GM19395 (cell line): ENCODE measurements around the gene FAM3C.
A peak's percentile ranks its signal among the peaks of the same experiment; 100 is the strongest.

Experiments
- ATAC-seq: cut with Tn5 transposase; IDR thresholded peaks from one replicate; pipeline ENCODE4 v1.9.1; 2021; ENCODE audit warnings: mild to moderate bottlenecking, moderate library complexity; ENCODE audit not compliant: unreplicated experiment

Gene FAM3C

DNA sequence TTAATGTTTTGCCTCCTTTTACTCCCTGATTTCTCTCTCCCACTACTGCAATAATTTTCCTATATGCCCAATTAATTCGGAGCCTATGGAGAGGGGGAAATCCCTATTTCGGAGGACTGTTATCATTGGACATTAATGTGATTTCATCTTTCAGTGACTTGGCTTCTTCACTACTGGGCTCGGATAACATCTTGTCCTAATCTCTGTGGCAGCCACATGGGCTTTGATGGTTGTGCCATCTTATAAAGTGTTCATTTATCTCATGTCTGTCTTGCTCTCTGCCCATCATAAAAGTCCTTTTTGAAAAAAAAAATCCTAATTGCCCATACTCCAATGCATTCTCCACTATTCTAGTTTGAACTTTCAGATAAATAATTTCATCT, 15.5 kb upstream of the FAM3C start:
- ATAC-seq: no peak

DNA sequence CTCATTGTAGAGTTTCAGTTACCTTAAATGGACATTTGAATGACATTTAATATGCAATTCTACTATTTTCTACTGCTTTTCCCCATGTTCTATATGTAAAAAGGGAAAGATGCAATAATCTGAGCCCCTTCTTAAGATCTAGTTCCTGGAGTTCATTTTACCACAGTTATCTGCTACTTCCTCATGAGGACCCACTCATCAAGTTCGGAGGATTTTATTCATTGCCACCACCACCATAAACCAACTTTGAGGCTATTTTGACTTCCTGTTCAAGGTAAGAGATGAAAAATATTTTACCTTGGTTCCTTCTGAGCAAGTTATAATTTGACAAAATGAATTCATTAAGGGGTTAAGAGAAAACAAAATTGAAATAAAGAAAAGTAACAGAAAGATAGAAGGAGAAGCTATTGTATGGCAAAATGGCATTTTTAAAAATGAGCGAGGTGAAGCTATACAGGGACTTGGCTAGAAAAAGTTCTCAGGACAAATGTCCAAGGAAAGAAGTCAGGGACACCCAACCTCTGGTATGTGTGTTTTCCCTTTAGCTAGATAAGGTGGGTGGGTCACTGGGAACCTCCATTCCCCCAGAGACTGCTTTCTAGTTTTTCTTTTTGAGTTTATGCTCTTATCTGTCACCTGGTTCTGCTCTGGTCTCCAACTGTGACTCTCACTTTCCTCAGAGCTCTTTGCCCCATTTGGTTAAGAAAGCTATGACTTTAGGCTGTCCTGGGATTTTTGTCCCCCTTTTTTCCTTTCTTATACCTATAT, 14.9 kb upstream of the FAM3C start:
- peak; percentile 69 for ATAC-seq

DNA sequence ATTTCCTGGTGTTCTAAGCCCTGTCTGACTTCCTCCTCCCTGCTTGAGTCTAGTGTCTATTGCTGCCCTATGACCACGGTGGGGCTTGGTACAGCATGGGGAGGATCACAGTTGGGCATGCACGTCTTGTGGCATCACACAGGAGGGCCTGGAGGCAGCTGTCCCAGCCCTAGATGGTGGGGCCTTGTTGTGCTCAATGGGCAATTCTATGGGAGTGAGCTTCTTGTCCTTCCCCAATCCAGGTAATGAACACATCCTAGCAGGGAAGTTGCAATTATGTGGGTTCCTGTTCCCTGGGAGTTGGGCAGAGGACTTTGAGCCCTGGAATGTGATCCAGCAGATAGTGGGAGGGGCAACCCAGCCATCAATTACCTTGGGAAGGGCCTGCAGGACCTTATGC, 10.8 kb upstream of the FAM3C start:
- no peak for ATAC-seq

DNA sequence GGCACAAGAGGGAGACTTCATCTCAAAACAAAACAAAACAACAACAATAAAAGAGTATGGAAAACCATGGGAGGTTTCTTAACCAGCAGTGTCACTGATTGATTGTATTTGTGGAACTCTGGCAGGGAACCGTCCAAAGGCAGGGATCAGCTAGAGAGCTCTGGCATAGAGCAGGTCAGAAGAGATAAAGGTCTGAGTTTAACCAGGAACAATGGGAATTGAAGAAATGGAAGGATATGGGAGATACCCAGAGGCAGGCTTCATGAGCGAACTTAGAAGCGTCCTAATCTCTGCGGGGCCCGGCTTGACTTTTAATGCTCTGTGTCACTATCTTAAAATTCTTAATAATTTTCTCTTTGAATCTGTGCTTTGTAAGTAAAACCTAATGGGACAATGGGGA, 10.4 kb upstream of the FAM3C start:
- no peak for ATAC-seq

DNA sequence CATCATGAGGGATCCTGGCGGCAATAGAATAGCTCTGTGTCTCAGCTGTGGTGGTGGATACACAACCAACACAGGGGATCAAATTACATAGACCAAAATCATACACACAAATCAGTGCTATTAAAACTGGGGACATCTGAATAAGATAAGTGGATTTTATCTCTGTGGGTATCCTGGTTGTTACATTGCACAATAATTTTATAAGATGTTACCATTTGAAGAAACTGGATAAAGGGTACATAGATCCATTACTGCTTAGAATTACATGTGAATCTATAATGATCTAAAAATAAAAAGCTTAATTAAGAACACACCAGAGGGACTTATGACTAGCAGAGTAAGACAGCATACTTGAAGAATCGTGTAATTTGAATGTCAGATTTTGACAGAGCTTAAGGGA, 8.2 kb upstream of the FAM3C start:
- no peak for ATAC-seq

DNA sequence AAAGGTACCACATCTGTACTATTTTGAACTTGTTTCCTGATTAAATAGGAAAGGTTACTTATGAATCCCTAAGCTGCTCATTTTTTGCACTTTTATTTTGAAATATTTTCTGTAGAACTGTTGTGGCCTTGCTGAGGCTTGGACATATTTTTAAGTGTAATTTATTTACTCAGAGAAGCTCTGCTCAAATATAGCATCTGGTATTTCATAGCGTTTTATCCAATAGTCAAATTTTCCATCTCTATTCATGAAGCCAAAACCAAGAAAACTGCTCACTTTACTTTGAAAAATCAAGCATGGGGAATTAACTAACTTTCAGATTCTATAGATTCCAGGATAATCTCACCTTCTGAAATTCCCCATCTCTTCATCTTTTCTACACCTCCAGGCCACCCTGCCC, 6.6 kb upstream of the FAM3C start:
- no peak for ATAC-seq

DNA sequence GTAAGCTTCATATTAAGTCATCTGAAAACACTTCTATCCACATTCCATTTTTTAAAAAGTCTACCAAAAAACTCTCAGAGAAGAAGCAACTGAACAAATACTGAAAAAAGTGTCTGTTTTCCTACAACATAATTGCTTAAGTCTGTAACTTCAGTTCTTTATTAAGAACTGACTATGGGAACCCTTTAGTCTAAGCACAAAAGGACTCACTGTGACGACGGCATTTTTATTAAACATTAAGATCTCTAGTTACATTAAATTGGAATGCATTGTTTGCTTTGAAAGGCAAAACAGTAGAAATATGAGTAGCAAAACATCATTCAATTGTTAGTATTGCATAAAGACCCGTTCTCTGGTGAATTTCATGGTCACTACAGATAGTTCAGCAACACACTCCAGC, 5.8 kb upstream of the FAM3C start:
- no peak for ATAC-seq

DNA sequence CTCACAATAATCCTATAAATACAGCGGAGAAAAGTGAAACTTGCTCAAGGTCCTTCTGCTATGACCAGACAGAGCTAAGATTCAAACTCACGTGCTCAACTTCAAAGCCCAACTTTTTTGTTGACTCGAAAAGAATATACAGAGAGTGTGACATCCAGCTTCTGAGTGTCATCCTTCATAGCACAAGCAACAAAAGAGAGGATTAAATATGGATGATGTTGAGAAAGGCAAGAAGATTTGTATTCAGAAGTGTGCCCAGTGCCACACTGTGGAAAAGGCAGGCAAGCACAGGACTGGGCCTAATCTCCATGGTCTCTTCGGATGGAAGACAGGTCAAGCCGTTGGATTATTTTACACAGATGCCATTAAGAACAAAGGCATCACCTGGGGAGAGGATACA, 2.1 kb upstream of the FAM3C start:
- ATAC-seq: no peak

DNA sequence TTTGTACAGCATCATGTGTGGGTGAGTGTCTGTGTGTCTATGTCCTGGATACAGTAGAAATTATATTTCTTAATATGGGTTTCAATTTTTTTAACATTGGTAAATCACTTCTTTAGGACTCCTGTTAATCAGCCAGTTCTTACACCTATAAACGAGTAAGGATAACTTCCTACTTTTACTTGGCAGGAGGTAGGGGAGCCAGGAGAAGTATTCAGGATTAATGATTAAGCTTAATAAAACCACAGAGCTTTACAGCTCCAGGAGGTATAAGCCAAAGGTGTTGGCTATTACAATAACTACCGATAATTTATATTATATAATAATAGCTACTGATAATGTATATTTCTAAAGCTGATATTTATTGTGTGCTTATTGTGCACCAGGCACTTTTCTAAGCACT, 1.7 kb upstream of the FAM3C start:
- ATAC-seq: no peak

DNA sequence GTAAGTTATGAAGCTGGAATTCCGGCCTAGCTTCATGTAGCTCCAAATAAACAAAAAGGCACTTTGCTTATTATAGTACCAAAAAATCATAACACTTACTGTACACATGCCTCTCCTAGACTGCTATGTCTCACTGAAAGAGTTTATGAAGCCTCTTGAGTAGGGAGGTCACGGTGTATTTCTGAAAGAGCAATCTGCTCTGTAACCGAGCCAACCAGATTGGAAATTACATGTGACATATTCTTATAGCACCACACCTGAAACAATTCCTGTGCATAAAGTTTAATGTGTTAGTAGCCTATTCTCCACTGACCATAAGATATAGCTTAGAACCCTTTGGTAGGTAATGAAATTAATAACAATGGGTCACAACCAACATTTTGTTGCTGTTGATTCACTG, 1.3 kb upstream of the FAM3C start:
- ATAC-seq: no peak

DNA sequence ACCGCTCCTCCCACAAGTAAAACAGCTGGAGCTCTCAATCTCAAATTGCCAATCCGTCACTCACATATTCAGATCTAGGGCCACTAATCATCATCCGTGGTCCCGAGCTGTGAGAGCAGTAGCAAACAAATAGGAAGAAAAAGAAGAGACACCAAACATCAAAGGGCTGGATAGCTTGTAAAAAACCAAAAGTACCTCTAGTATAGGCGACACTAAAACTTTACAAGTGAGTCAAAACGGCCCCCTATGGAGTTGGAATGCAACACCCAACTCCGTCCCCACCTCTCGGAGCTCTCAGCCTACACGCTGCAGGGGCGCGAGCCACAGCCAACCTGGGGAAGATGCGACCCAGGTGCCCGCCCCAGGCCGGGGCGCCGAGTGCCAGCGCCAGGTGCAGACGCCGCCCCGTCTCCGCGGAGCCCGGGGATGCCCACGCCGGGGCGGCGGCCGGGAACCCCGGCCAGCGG, 581 bp downstream of the FAM3C start:
- ATAC-seq: peak; percentile 47

DNA sequence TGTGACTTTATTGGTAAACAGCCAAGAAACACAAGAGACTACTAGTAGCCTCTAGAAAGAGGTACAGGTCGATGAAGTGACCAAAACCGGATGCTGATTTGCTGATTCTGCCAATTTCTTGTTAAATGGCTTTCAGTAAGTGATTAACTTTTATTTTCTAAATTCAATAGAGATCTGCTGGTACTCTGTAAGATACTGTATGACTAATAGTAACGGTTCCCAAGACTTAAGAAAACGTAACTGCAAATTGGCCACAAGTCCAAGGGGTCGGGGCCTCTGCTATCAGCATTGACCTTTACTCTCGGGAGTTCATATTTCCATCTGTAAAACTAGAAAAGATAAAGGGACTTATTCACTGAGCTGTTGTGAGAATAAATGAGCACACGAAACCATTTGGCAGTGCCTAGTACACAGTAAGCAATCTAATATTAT, 1.4 kb downstream of the FAM3C start:
- peak; percentile 23 for ATAC-seq

DNA sequence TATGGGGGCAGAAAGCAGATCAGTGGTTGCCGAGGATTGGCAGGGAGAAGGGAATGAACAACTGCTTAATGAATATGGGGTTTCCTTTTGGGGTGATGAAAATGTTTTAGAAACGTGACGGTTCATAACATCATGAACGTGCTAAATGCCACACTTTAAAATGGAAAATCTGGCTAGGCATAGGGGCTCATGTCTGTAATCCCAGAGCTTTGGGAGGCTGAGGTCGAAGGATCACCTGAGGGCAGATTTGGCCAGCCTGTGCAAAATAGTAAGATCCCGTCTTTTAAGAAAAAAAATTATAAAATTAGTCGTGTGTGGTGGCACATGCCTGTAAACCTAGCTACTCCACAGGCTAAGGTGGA, 3.1 kb downstream of the FAM3C start:
- no peak for ATAC-seq

DNA sequence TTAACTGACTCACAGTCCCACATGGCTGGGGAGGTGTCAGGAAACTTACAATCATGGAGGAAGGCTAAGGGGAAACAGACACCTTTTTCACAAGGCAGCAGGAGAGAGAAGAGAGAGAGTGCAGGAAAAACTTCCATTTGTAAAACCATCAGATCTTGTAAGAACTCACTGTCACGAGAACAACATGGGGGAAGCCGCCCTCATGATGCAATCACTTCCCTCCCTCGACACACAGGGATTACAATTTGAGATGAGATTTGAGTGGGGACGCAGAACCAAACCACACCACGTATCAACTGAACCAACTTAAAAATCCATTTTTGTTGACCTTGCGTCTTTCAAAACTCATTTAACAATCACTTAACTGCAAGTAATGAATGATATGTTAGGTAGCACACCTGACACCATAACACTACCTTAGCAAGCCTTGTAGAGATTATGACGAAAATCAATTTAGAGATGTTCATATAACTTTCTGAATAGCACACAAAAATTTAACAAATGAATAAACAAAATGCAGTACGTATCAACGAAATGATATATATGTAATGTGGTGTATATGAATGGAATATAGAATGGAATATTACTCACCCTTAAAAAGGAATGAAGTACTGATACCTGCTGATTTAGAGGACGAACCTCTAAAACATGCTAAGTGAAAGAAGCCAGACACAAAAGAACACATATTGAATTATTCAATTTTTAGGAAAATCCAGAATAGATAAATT, 3.7 kb downstream of the FAM3C start:
- no peak for ATAC-seq

DNA sequence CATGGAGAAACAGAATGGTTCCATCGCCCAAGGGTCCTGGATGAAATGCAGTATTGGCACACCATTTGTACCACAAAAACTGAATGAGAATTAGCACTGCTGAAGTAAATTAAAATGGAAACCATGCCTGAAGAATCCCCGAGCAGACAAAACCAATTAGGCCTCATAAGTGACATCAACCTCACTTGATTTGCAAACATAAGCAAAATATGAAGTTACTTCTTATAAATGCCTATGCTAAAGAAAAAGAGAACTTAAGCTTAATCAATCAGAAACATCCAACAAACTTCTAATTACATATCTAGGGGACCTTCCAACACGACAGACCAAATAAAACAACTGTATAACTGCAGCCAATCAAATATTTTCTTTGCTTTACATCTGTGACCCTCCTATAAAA, 4.4 kb downstream of the FAM3C start:
- no peak for ATAC-seq

DNA sequence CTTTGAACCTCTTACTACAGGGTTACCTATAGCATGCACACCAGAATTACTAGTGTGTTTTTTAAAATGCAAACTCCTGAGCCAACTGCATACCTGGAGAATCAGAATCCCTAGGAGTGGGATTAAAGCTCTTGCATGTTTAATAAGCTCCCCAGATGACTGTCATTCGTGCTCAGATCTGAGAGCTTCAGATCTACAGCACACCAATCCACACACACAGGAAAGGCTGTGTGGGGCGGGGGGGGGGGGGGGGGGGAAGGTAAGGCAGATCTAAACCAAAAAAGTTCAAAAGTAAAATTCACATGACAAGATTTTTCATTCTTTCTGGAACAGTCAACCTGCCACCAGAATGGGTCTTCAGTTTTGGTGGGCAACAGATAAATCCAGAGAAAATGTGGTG, 5.5 kb downstream of the FAM3C start:
- no peak for ATAC-seq

DNA sequence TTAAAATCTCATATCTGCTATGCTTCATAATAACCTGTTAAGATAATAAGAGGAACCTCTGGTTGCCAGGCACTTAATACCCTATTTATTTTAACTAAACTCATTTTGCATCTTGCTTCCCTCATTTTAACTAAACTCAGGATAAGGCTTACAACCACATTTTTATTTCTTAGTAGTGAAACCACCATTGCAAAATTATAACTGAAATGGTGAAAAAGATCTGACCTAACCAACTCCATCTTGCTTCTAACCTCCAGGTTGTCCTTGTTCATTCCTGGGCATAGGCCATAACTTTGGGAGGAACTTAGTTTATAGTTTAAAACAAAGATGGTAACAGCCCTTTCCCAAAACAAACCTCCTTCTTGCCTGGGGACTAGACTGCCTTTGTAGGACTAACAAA, 6.0 kb downstream of the FAM3C start:
- no peak for ATAC-seq

DNA sequence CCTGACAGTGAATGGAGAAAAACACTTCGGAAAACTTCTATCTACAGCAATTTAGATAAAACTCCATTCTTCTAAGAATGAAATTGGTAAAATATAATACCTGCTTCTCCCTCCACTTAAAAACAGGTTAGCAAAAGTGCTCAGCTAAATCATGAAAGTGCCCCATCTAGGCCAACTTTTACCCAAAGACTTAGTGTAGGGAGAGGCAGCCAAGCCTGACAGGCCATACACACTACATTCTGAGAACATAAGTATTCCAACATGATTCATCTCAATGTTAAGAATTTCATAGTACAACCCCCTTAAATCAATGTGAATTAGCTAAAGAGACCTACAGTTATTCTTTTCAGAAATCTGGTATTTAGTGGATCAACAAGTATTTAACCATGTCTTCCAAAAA, 7.2 kb downstream of the FAM3C start:
- no peak for ATAC-seq

DNA sequence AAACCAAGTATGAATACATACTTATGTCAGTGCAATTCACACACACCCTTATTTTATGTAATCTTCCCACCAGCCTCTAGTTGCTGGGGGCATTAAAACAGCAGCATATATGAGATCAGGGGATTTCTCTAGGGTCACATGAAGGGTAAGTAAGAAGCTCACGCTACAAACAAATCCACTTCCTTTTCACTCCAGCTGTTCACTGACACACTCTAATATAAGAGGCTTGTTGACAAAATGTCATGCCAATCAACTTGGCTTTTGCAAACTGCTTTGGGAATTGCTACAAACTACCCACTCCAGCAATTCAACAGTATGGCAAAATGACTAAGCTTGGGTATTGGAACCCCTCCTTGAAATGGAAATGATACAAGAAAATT, 10.3 kb downstream of the FAM3C start:
- ATAC-seq: peak; percentile 96

DNA sequence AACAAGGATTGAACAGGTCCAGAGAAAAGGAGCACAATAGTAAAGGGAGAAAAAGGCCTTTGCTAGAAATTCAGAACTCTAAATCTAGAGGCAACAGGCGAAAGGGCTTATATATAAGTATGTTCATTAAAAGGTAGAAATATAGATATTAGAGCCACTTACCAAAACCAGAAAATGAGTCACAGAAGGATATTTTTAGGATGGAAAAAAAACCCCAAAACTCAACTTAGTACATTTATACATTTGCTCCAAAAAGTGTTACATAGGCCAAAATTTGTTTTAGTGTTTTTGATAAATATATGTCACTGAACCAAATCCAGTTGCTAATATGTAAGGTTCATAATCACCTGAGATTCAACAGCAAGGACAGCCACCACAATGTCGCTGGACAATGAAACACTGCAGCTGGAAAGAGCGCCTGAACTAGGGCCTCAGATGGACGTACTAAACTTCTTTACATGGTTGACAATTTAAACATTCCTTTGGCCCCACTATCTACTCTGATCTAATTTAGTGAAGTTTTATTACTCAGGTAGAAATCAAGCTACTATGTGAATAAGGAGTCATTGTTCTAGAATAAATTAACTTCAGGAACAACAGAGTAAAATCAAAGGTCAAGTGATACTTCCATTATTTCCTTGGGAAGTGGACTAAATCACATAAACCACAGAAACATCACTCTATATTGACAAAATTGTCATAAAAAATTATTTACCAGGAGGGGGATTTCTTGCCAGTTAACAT, 10.9 kb downstream of the FAM3C start:
- no peak for ATAC-seq

DNA sequence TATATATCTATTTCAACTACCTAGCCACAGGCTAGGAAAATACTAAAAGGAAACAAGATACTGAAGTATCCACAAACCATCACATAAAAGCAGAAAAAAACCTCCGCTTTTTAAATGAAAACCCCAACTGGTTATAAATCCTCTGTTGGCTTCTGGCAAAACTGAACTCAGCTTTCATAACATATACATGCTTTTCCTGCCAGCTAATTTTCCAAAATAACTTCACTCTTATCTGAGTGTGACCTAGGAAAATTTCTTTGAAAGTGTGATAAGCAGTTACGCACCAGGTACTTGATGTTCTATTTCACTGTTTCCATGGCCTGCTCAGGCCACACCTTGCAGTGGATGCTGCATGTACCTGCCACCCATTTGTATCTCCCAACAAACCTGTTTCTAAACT, 11.8 kb downstream of the FAM3C start:
- no peak for ATAC-seq
